Aorta (tissue), 5 donors: ENCODE measurements around the gene MYOZ2. TPM values are rescaled to one million over a fixed set of nuclear protein-coding genes. Genes with fewer than 3 reads are reported as not detected.

Source experiments
- ATAC-seq: fragments of 200-7000 bp; cut with Tn5 transposase; one replicate; pipeline ENCODE4 v1.9.1; 2022; ENCODE audit warnings: moderate library complexity; ENCODE audit not compliant: low FRiP score
- DNase-seq, 2 donors: peaks; one replicate each; pipeline ENCODE4 v3.0.0-alpha.2; 2020
- H3K27ac ChIP-seq, 2 donors: one replicate each; pipeline ENCODE4 v1.5.1; 2013; ENCODE audit warnings: low read length in 2 of 2, mild to moderate bottlenecking in 2 of 2, moderate library complexity in 2 of 2, control low read depth in 1 of 2, inconsistent platforms in 1 of 2, low read depth in 1 of 2
- H3K27me3 ChIP-seq, 2 donors: one replicate each; pipeline ENCODE4 v1.6.1; 2013; ENCODE audit warnings: control low read depth in 1 of 2, low read length in 1 of 2, mild to moderate bottlenecking in 1 of 2, moderate library complexity in 1 of 2; ENCODE audit not compliant: insufficient read depth in 2 of 2, control insufficient read depth in 1 of 2
- H3K36me3 ChIP-seq, 2 donors: one replicate each; pipeline ENCODE4 v1.6.1; 2013; ENCODE audit warnings: control low read depth in 1 of 2, low read length in 1 of 2, mild to moderate bottlenecking in 1 of 2; ENCODE audit not compliant: insufficient read depth in 2 of 2, control insufficient read depth in 1 of 2
- H3K4me1 ChIP-seq, 2 donors: one replicate each; pipeline ENCODE4 v1.6.1; 2013; ENCODE audit warnings: low read length in 2 of 2, control low read depth in 1 of 2, mild to moderate bottlenecking in 1 of 2, moderate library complexity in 1 of 2; ENCODE audit not compliant: insufficient read depth in 2 of 2, control insufficient read depth in 1 of 2
- H3K4me3 ChIP-seq, 2 donors: one replicate each; pipeline ENCODE4 v1.5.1; 2013; ENCODE audit warnings: low read length in 2 of 2, control low read depth in 1 of 2, mild to moderate bottlenecking in 1 of 2
- H3K9me3 ChIP-seq: one replicate; pipeline ENCODE4 v1.6.1; 2013; ENCODE audit warnings: mild to moderate bottlenecking, low read length; ENCODE audit not compliant: control insufficient read depth
- WGBS, 2 donors: extraction: QIAGEN DNeasy Blood & Tissue Kit; methylation state at CpG; one replicate each; pipeline ENCODE4 v1.1.7; 2013; 5-methylcytosine and 5-hydroxymethylcytosine counted together
- intact Hi-C, 2 donors: fragments of 100-400 bp; cut with DNase I; formaldehyde crosslinking; loops; one replicate each; pipeline versions ENCODE4 v1.14.2 to v1.15.0; 2022
- polyA plus RNA-seq, 2 donors: library from polyadenylated mRNA; stranded (reverse); fragments of 200-250 nt; gene quantifications; one replicate each; pipeline ENCODE4 v1.2.3, GENCODE V29; 2013
- total RNA-seq, 2 donors: library from RNA; stranded (reverse); fragmentation: NEBNext Ultra II Directional; extraction: Animal tissue kit (Norgen Biotek cat#: 25700); gene quantifications; one replicate each; pipeline ENCODE4 v1.2.1, GENCODE V29; 2021
- donor health status: healthy with polysubstance abuse.
- donor health status: Bipolar disorder and iron deficiency.
- donor health status: DM: no; HTN: no; CAD: no.
- donor health status: DM: no; HTN: no; CAD: no.
- donor health status: DM: yes; HTN: yes; CAD: no.

Gene MYOZ2
- total and polyA plus RNA-seq, 4 donors, result 8.9 to 46.3 (median 10.7) TPM

DNA sequence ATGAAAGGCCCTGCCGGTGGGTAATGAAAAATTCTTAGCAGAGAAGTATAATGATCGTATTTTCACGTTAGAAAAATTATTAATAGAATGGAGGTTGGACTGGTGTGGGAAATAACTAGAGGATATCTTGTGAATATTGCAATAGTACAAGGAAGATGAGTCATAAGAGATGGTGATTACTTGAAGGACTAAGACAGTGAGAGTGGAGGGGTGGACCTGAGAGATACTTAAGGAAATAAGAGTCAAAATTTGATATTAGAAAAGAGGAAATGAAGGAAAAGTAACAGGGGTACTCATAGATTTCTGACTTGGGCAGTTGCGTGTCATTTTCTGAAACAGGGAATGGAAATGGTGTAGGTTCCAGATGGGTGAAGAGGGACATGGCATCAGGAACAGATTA, 75.1 kb downstream of the MYOZ2 start:
- Histone ChIP-seq H3K4me3 (no peak overlapping the region), H3K27me3 (no peaks in the 10 kb centered on the region), H3K27ac (no peak overlapping the region), H3K36me3 (no peaks in the 10 kb centered on the region), H3K4me1 (no peaks in the 10 kb centered on the region), H3K9me3 (no peaks in the 10 kb centered on the region)
- DNase-seq, result no peak
- ATAC-seq, result no peak
- intact Hi-C loops, result loop anchor here (5.0 to 10.0 kb wide), 6 partner anchors 58 to 228 kb away; no protein-coding TSS in a partner anchor
- WGBS, 2 donors, result 85 to 89% methylated on average over 4 of the region's 4 CpGs

- H3K27ac ChIP-seq, result peak overlapping the region; percentile 69 to 89
- no peaks in the 10 kb centered on the region for H3K9me3 ChIP-seq
- DNase-seq (no peak), ATAC-seq (no peak)
- H3K27me3 ChIP-seq, result no peaks in the 10 kb centered on the region
- no peaks in the 10 kb centered on the region for H3K36me3 ChIP-seq
- intact Hi-C loops, result loop anchor here (2.0 to 10.0 kb wide), 7 partner anchors 60 to 230 kb away; no protein-coding TSS in a partner anchor
- peak overlapping the region; percentile 80 to 93 for H3K4me3 ChIP-seq
- 1% methylated on average over 12 of the region's 12 CpGs for WGBS, 2 donors
- no peaks in the 10 kb centered on the region for H3K4me1 ChIP-seq
Measured at GRCh38 chr4:119211867-119212233, 76.2 kb downstream of the MYOZ2 start.

GRCh38 chr4:119212234-119212963, 76.8 kb downstream of the MYOZ2 start, which contains the start of gene USP53:
TSS of gene USP53 (plus strand) at chr4:119212713. CDS start at chr4:119239760, 27,047 bp downstream.
- Histone ChIP-seq H3K36me3 (no peaks in the 10 kb centered on the region), H3K27me3 (no peaks in the 10 kb centered on the region), H3K27ac (peak within 1 kb of the TSS; percentile 69 to 93), H3K9me3 (no peaks in the 10 kb centered on the region), H3K4me3 (peak within 1 kb of the TSS; percentile 80 to 93), H3K4me1 (no peaks in the 10 kb centered on the region)
- WGBS, 2 donors, result 0 to 1% methylated on average over 55 of the region's 55 CpGs
- ATAC-seq (peak; percentile 98), DNase-seq (peak; percentile 98 to 99)
- intact Hi-C loops, result loop anchor here (2.0 to 10.0 kb wide), 7 partner anchors 60 to 230 kb away; no protein-coding TSS in a partner anchor

DNA sequence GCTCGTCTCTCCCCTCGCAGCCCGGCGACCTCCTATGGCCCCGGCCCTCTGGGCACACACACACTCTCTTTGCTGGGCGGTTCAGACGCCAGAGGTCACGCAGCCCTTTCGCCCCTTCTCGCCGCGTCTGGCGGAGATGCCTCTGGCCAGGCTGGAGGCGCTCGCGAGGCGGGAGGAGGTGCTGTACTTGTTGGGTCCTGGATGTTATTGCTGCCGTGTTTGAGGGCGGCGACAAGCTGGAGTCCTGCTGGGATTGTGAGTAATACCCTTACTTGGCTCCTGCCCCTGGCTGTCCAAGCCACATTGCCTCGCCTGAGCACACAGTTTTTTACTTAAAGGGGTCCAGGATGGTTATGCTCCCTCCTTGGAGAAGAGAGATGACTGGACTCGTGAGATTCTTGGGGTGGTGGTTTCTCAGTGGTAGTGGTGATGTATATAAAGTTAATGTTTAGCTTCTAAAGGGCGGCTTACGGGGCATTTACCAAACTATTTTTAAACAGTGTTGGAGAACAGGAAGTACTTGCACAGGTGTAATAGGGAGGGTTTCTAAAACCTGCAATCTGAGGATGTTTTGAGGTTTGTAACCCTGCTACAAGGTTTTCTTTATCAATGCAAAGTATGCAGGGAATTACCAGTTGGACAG, 77.5 kb downstream of the MYOZ2 start:
- Histone ChIP-seq H3K9me3 (no peaks in the 10 kb centered on the region), H3K27ac (peak overlapping the region; percentile 62 to 93), H3K4me3 (peak overlapping the region; percentile 3 to 80), H3K4me1 (peaks cover 0 to 4% of the 10 kb centered on the region in 2 donors), H3K27me3 (no peaks in the 10 kb centered on the region), H3K36me3 (no peaks in the 10 kb centered on the region)
- DNase-seq (peak; percentile 94 to 96), ATAC-seq (peak; percentile 94)
- intact Hi-C loops, result loop anchor here (2.0 to 10.0 kb wide), 7 partner anchors 61 to 231 kb away; no protein-coding TSS in a partner anchor
- 0% methylated on average over 24 of the region's 24 CpGs for WGBS, 2 donors

GRCh38 chr4:119218093-119218492, 82.5 kb downstream of the MYOZ2 start:
- DNase-seq (no peak), ATAC-seq (no peak)
- H3K27ac ChIP-seq, result no peak overlapping the region
- H3K27me3 ChIP-seq, result no peaks in the 10 kb centered on the region
- H3K4me1 ChIP-seq, result peaks cover 3 to 9% of the 10 kb centered on the region in 2 donors
- peak overlapping the region in 1 of 2 donors; percentile 10 for H3K4me3 ChIP-seq
- peaks cover 0 to 3% of the 10 kb centered on the region in 2 donors for H3K36me3 ChIP-seq
- intact Hi-C loops, result loop anchor here in 1 of 2 donors (10.0 kb wide), 1 partner anchor 233 kb away; no protein-coding TSS in a partner anchor
- WGBS, 2 donors, result 86 to 89% methylated on average over 1 of the region's 1 CpG
- H3K9me3 ChIP-seq, result no peaks in the 10 kb centered on the region

DNA sequence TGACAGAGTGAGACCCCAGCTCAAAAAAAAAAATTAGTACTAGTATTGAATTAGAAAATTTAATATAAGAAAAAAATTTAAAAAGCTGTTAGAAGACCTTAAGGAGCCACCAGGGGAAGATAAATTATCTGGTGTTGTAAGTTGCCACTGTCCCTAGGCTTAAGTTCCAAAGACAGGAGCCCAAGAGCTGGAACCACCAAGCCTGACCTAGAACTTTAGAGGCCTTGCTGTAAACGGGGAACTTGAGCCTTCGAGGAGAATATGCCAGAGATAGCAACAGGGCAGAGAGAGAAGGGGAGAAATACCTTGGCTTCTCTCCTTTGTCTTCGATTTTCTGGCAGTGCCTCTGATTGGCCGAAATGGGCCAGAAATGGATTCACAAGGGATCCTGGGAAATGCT, 85.8 kb downstream of the MYOZ2 start:
- ATAC-seq, result no peak
- H3K9me3 ChIP-seq, result no peaks in the 10 kb centered on the region
- no peak overlapping the region for H3K27ac ChIP-seq
- no peak for DNase-seq
- no peaks in the 10 kb centered on the region for H3K27me3 ChIP-seq
- no peak overlapping the region for H3K4me3 ChIP-seq
- peaks cover 3 to 9% of the 10 kb centered on the region in 2 donors for H3K4me1 ChIP-seq
- intact Hi-C loops, result no loop called here
- H3K36me3 ChIP-seq, result peaks cover 0 to 3% of the 10 kb centered on the region in 2 donors
- WGBS, 2 donors, result 80 to 90% methylated on average over 4 of the region's 4 CpGs

GRCh38 chr4:119227690-119228089, 92.1 kb downstream of the MYOZ2 start:
- Histone ChIP-seq H3K4me1 (peaks cover 0 to 5% of the 10 kb centered on the region in 2 donors), H3K9me3 (no peaks in the 10 kb centered on the region), H3K27me3 (no peaks in the 10 kb centered on the region), H3K36me3 (peaks cover 0 to 5% of the 10 kb centered on the region in 2 donors), H3K27ac (no peak overlapping the region), H3K4me3 (no peak overlapping the region)
- no peak for ATAC-seq
- no peak for DNase-seq
- intact Hi-C loops, result no loop called here

DNA sequence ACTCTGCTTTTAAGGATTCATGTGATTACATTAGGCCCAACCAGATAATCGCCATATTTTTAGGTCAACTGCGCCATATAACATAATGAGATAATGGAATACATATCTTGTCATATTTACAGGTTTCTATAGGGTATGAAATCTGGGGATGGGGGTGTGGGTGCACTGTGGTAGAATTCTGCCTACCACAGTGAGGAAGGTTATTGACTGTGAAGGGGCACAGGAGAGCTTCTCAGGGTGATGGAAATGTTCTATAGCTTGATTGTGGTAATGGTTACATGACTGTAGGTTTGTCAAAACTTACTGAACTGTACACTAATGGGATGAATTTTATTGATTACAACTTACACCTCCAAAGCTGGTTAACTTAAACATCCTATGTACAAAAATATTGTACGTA, 92.8 kb downstream of the MYOZ2 start:
- intact Hi-C loops, result no loop called here
- H3K36me3 ChIP-seq, result peaks cover 0 to 5% of the 10 kb centered on the region in 2 donors
- H3K9me3 ChIP-seq, result no peaks in the 10 kb centered on the region
- DNase-seq (no peak), ATAC-seq (no peak)
- H3K27ac ChIP-seq, result no peak overlapping the region
- 91 to 93% methylated on average over 3 of the region's 3 CpGs for WGBS, 2 donors
- peaks cover 0 to 5% of the 10 kb centered on the region in 2 donors for H3K4me1 ChIP-seq
- H3K27me3 ChIP-seq, result no peaks in the 10 kb centered on the region
- no peak overlapping the region for H3K4me3 ChIP-seq
